PFSK-1 (cell line): ENCODE measurements around the gene SLIT3.

ENCODE experiments used
- FOXP2 ChIP-seq: optimal IDR thresholded peaks from 2 replicates; pipeline ENCODE3; 2011; ENCODE audit warnings: borderline replicate concordance, control low read depth, inconsistent platforms; ENCODE audit not compliant: insufficient read depth; ENCODE audit errors: extremely low read length, extremely low read depth
- POLR2AphosphoS5 ChIP-seq: IDR thresholded peaks from 2 replicates; pipeline ENCODE4 v1.6.1; 2012; ENCODE audit warnings: low read depth, mild to moderate bottlenecking, control low read depth, low read length, moderate library complexity
- SIN3A ChIP-seq: IDR thresholded peaks from 2 replicates; pipeline ENCODE4 v1.6.1; 2012; ENCODE audit warnings: mild to moderate bottlenecking, low read length, moderate library complexity, borderline replicate concordance; ENCODE audit not compliant: insufficient read depth
- TAF1 ChIP-seq: IDR thresholded peaks from 2 replicates; pipeline ENCODE4 v1.6.1; 2012; ENCODE audit warnings: low read length, control low read depth, borderline replicate concordance; ENCODE audit not compliant: insufficient read depth
- TF ChIP-seq, protein P1 (sequence below), 2 experiments: IDR thresholded peaks; 2 replicates each; pipeline versions ENCODE4 v1.6.1 to v1.8.0; 2011 to 2012; ENCODE audit warnings: low read depth in 2 of 2, low read length in 2 of 2, control low read depth in 1 of 2, inconsistent platforms in 1 of 2, mild to moderate bottlenecking in 1 of 2, moderate library complexity in 1 of 2; ENCODE audit not compliant: insufficient read depth in 1 of 2

SLIT3 gene

DNA sequence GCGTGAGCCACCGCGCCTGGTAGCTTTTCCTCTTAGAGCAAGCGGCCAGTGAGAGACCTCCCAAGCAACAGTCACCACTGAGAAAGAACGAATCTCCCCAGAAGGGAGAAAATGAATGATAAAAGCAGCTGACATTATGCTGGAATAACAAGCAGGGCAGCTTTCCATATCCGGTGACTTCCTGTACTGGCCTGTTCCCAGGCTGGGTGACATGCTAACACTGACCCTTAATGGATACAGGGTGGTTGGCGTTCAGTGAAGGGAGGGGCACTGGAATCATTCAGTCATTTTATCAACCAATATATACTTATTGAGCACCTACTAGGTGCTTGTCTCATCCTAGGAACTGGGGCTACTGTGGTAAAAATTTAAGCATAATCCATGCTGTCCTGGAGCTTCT is 364.4 kb downstream of the SLIT3 start:
- no peak for TF ChIP-seq SIN3A
- TF ChIP-seq, protein P1, sequence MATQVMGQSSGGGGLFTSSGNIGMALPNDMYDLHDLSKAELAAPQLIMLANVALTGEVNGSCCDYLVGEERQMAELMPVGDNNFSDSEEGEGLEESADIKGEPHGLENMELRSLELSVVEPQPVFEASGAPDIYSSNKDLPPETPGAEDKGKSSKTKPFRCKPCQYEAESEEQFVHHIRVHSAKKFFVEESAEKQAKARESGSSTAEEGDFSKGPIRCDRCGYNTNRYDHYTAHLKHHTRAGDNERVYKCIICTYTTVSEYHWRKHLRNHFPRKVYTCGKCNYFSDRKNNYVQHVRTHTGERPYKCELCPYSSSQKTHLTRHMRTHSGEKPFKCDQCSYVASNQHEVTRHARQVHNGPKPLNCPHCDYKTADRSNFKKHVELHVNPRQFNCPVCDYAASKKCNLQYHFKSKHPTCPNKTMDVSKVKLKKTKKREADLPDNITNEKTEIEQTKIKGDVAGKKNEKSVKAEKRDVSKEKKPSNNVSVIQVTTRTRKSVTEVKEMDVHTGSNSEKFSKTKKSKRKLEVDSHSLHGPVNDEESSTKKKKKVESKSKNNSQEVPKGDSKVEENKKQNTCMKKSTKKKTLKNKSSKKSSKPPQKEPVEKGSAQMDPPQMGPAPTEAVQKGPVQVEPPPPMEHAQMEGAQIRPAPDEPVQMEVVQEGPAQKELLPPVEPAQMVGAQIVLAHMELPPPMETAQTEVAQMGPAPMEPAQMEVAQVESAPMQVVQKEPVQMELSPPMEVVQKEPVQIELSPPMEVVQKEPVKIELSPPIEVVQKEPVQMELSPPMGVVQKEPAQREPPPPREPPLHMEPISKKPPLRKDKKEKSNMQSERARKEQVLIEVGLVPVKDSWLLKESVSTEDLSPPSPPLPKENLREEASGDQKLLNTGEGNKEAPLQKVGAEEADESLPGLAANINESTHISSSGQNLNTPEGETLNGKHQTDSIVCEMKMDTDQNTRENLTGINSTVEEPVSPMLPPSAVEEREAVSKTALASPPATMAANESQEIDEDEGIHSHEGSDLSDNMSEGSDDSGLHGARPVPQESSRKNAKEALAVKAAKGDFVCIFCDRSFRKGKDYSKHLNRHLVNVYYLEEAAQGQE (IDR thresholded peaks at IDR 0.05; ENCODE audit: insufficient read depth in 1 of 2, low read depth in 2 of 2, low read length in 2 of 2): no peak
- TF ChIP-seq FOXP2: no peak
- TF ChIP-seq POLR2AphosphoS5: no peak
- TF ChIP-seq TAF1: no peak

DNA sequence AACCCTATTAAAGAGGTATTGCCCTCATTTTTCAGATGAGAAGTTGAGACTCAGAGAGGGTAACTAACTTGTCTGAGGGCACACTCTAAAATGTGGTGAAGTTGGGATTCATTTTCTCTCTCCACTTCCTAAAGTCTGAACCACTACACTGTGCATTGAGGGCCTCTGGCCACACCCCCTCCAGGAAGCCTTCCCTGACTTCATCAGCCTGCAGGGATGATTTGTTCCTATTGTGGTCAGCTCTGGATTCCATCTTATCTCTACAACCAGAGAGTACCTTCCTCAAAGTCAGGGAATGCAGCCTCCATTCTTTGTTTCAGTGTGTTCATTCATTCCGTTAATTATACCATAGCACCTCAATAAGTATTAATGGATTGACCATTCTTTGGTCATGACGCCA is 365.8 kb downstream of the SLIT3 start:
- TF ChIP-seq, protein P1 (IDR thresholded peaks at IDR 0.05; ENCODE audit: insufficient read depth in 1 of 2, low read depth in 2 of 2, low read length in 2 of 2): no peak
- TF ChIP-seq TAF1: no peak
- no peak for TF ChIP-seq SIN3A
- TF ChIP-seq POLR2AphosphoS5: no peak
- TF ChIP-seq FOXP2: no peak

DNA sequence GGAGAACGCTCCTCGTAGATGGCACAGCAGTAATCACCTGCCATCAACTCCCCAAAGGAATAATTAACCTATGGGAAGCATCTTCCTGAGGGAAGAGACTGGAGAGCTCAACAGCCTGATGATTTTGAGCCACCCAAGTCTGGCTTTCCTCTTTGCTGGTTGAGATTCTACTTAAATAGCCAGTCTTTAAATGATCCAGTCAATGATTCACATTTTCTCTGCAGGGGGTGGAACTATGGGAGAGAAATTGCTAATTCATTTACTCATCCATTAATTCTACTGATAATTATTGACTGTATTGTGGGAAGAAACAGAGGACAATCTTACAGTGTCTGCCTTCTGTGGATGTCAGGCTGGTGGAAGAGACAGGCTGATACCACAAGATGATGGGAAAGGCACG is 366.8 kb downstream of the SLIT3 start:
- TF ChIP-seq, protein P1 (IDR thresholded peaks at IDR 0.05; ENCODE audit: insufficient read depth in 1 of 2, low read depth in 2 of 2, low read length in 2 of 2): no peak
- TF ChIP-seq POLR2AphosphoS5 (no peak), SIN3A (no peak), FOXP2 (no peak), TAF1 (no peak)

DNA sequence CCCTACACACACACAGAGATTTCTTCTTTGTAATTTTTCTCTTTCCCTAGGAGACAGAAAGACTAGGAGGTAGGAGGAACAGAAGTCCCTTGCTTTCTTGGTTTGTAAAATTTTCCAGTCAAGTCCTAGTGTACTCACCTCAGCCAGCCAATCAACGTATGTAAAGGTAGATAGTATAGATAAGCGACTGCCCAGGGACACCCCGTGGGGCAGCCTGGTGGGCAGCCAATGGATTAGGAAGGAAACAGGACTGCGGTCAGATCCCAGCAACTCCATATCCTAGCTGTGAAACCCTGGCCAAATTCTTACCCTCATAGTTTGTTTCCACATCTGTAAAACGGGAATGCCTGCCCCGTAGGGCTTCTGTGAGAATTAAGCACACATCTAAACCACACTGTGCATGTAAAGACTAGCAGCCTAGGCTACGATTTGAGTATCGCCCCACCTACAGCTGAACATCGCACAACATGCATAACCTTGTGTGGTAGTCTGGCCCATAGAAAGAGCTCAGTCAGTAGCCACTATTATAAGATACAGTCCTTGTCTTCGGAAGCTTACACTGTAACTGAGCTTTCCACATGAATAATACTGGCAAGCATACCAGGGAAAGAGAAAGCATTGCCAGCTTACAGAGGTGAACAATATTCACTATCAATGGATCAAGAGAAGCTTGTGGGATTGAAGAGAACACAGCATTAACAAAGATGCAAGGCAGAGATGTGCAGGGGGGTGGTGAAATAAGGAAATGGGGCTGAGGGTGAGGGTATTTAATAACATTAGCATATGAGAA is 368.3 kb downstream of the SLIT3 start:
- TF ChIP-seq FOXP2: no peak
- TF ChIP-seq, protein P1 (IDR thresholded peaks at IDR 0.05; ENCODE audit: insufficient read depth in 1 of 2, low read depth in 2 of 2, low read length in 2 of 2): no peak
- TF ChIP-seq POLR2AphosphoS5: no peak
- TF ChIP-seq SIN3A: no peak
- TF ChIP-seq TAF1: no peak
